Endothelial cell of umbilical vein (primary cell): ENCODE results near the gene SNTA1. TPM values are rescaled to one million over a fixed set of nuclear protein-coding genes. Genes with fewer than 3 reads are reported as not detected.

Source experiments
- BruUV-seq: library from RNA; stranded (reverse); fragments of 400-500 nt; replicated peaks from 2 replicates; lab custom pipeline; 2021; lab: Mats Ljungman, UMichigan
- CTCF ChIA-PET: fragments of 300-600, 350-600 bp; sonication (Branson Sonifier 250); formaldehyde crosslinking; loops from one replicate; lab custom pipeline; 2021; ENCODE audit warnings: antibody characterized with exemption, inconsistent platforms; lab: Charles Lee
- POLR2A ChIA-PET: fragments of 300-600, 350-600 bp; sonication (Branson Sonifier 250); formaldehyde crosslinking; loops from one replicate; lab custom pipeline; 2021; ENCODE audit warnings: antibody characterized with exemption, inconsistent platforms; lab: Charles Lee
- DNase-seq: peaks from one replicate; pipeline ENCODE4 v3.0.0-alpha.2; 2011; ENCODE audit warnings: low read depth, low spot score
- FAIRE-seq: peaks from 2 replicates; lab custom pipeline; 2011; peaks lifted over from hg19 to GRCh38; lab: Jason Lieb, UNC
- H2AFZ ChIP-seq: 2 replicates; pipeline ENCODE4 v1.6.0; 2012; ENCODE audit warnings: low read depth, low read length, control low read depth, inconsistent platforms
- H3K27ac ChIP-seq: 2 replicates; pipeline ENCODE4 v1.5.1; 2011; ENCODE audit warnings: low read depth, mild to moderate bottlenecking, control low read depth, low read length, moderate library complexity; ENCODE audit not compliant: insufficient read depth
- H3K27me3 ChIP-seq, 2 experiments: 2 replicates each; pipeline versions ENCODE4 v1.6.0 to v1.6.1; 2011; ENCODE audit warnings: low read length in 2 of 2, mixed read lengths in 1 of 2; ENCODE audit not compliant: control insufficient read depth in 2 of 2, insufficient read depth in 2 of 2
- H3K36me3 ChIP-seq, 2 experiments: 2 replicates in 1 of 2; 3 replicates in 1 of 2; pipeline ENCODE4 v1.5.1; 2011; ENCODE audit warnings: low read length in 2 of 2, mild to moderate bottlenecking in 1 of 2, moderate library complexity in 1 of 2; ENCODE audit not compliant: control insufficient read depth in 2 of 2, insufficient read depth in 2 of 2; ENCODE audit errors: extremely low read depth in 1 of 2
- H3K4me1 ChIP-seq: 3 replicates; pipeline ENCODE4 v1.5.1; 2011; ENCODE audit warnings: mild to moderate bottlenecking, low read length; ENCODE audit not compliant: control insufficient read depth, insufficient read depth; ENCODE audit errors: extremely low read depth
- H3K4me2 ChIP-seq: 2 replicates; pipeline ENCODE4 v1.6.1; 2011; ENCODE audit warnings: low read length, control low read depth, mixed read lengths; ENCODE audit not compliant: insufficient read depth
- H3K4me3 ChIP-seq, 3 experiments: fragments of 200-600 bp in 1 of 3; sonication (generic), shearing (Covaris generic) in 1 of 3; replicated peaks in 1 of 3; 2 replicates each; pipeline ENCODE4 v1.5.1; 2011 to 2016; ENCODE audit warnings: control low read depth in 3 of 3, low read length in 3 of 3, mild to moderate bottlenecking in 2 of 3, inconsistent platforms in 1 of 3, low read depth in 1 of 3, moderate library complexity in 1 of 3; ENCODE audit not compliant: insufficient read depth in 1 of 3
- H3K79me2 ChIP-seq: 2 replicates; pipeline ENCODE4 v1.6.0; 2012; ENCODE audit warnings: low read length, inconsistent platforms; ENCODE audit not compliant: control insufficient read depth, insufficient read depth
- H3K9ac ChIP-seq: replicated peaks from 2 replicates; pipeline ENCODE3; 2011; ENCODE audit warnings: low read length, control low read depth; ENCODE audit not compliant: insufficient read depth; ENCODE audit errors: extremely low read depth
- H3K9me1 ChIP-seq: replicated peaks from 3 replicates; pipeline ENCODE4 v1.6.0; 2011; ENCODE audit warnings: mild to moderate bottlenecking, low read length; ENCODE audit not compliant: control insufficient read depth, insufficient read depth; ENCODE audit errors: extremely low read depth
- H3K9me3 ChIP-seq: replicated peaks from 2 replicates; pipeline ENCODE4 v1.5.1; 2012; ENCODE audit warnings: low read length, inconsistent platforms; ENCODE audit not compliant: control insufficient read depth, insufficient read depth
- H4K20me1 ChIP-seq: replicated peaks from 2 replicates; pipeline ENCODE3; 2011; ENCODE audit warnings: mild to moderate bottlenecking, low read length; ENCODE audit not compliant: control insufficient read depth, insufficient read depth; ENCODE audit errors: extremely low read depth
- CTCF ChIP-seq, 2 donors: IDR thresholded peaks; 1 replicate in 1 of 2; 2 replicates in 1 of 2; pipeline ENCODE4 v1.5.1; 2011; ENCODE audit warnings: low read length in 2 of 2, mild to moderate bottlenecking in 2 of 2, moderate library complexity in 2 of 2, control low read depth in 1 of 2, inconsistent platforms in 1 of 2, low read depth in 1 of 2; ENCODE audit not compliant: insufficient read depth in 1 of 2; ENCODE audit errors: extremely low read depth in 1 of 2
- EZH2 ChIP-seq: IDR thresholded peaks from 2 replicates; pipeline ENCODE4 v1.6.1; 2012; ENCODE audit warnings: borderline replicate concordance, low read depth, mild to moderate bottlenecking, moderate library complexity, low read length, inconsistent platforms; ENCODE audit not compliant: severe bottlenecking
- FOS ChIP-seq: IDR thresholded peaks from 2 replicates; pipeline ENCODE4 v1.6.1; 2011; ENCODE audit warnings: mild to moderate bottlenecking, low read length, moderate library complexity, borderline replicate concordance; ENCODE audit not compliant: insufficient read depth
- GATA2 ChIP-seq: IDR thresholded peaks from 2 replicates; pipeline ENCODE4 v1.7.0; 2011; ENCODE audit warnings: low read depth, mild to moderate bottlenecking, moderate library complexity, mixed read lengths, low read length; ENCODE audit not compliant: insufficient read length, insufficient read depth
- JUN ChIP-seq: IDR thresholded peaks from 2 replicates; pipeline ENCODE4 v1.6.1; 2011; ENCODE audit warnings: borderline replicate concordance, low read depth; ENCODE audit not compliant: insufficient read length, insufficient read depth
- MYC ChIP-seq: IDR thresholded peaks from one replicate; pipeline ENCODE4 v1.6.1; 2011; ENCODE audit warnings: mild to moderate bottlenecking, low read depth, low read length
- POLR2A ChIP-seq: IDR thresholded peaks from 2 replicates; pipeline ENCODE4 v1.6.1; 2012; ENCODE audit warnings: low read depth, mild to moderate bottlenecking, control low read depth, low read length
- POLR2AphosphoS5 ChIP-seq: IDR thresholded peaks from 2 replicates; pipeline ENCODE4 v1.6.1; 2012; ENCODE audit warnings: low read depth, mild to moderate bottlenecking, control low read depth, low read length, moderate library complexity; ENCODE audit not compliant: insufficient read depth
- dilution Hi-C: fragments of 300-500 bp; cut with MboI; formaldehyde crosslinking; loops from one replicate; pipeline ENCODE4 v1.15.0; 2019; ENCODE audit warnings: low sequenced_read_pairs; ENCODE audit not compliant: extremely low pct_ligation_motif_present
- intact Hi-C: fragments of 100-400 bp; cut with micrococcal nuclease; formaldehyde crosslinking; loops from one replicate; pipeline ENCODE4 v1.10.0; 2022
- polyA plus RNA-seq, 4 experiments: library from polyadenylated mRNA; depleted of rRNA in 3 of 4; stranded (reverse) in 3 of 4; unstranded in 1 of 4; fragments of >200 nt; gene quantifications; 2 replicates each; pipeline versions ENCODE4 v1.2.1 to v1.2.3, GENCODE V29; 2011 to 2012; ENCODE audit warnings: missing spikeins in 1 of 4
- total RNA-seq: library from RNA; stranded (reverse); gene quantifications from 2 replicates; pipeline ENCODE4 v1.2.3, GENCODE V29; 2021
- TF ChIP-seq, protein P1 (sequence below): IDR thresholded peaks from 2 replicates; pipeline ENCODE4 v1.6.1; 2011; ENCODE audit not compliant: insufficient read depth, insufficient read length

Gene SNTA1
- total and polyA plus RNA-seq, 2 donors (not counting 3 experiments of a cell fraction or from before 2014, with no cell fraction given): 5.2 to 6.0 TPM

- no peak for TF ChIP-seq GATA2
- no peak for TF ChIP-seq POLR2A
- no peak for TF ChIP-seq FOS
- FAIRE-seq: no peak
- H3K9me1 ChIP-seq: no peaks in the 10 kb centered on the region
- dilution Hi-C loops: no loop called here
- no peaks in the 10 kb centered on the region for H3K79me2 ChIP-seq
- H2AFZ ChIP-seq: no peak overlapping the region
- intact Hi-C loops: no loop called here
- H3K9me3 ChIP-seq: no peaks in the 10 kb centered on the region
- H4K20me1 ChIP-seq: no peaks in the 10 kb centered on the region
- H3K4me2 ChIP-seq: no peak overlapping the region
- no peaks in the 10 kb centered on the region for H3K4me1 ChIP-seq
- no peaks in the 10 kb centered on the region for H3K27me3 ChIP-seq
- no peak overlapping the region for H3K9ac ChIP-seq
- H3K27ac ChIP-seq: no peak overlapping the region
- no TSS peak for BruUV-seq
- H3K4me3 ChIP-seq: no peak overlapping the region
- ChIA-PET CTCF (interaction anchor here (0.6 to 1.0 kb wide), 2 partner anchors 47 to 279 kb away, joined by 3 read pairs; partner anchors contain the start of gene ACTL10), POLR2A (no interaction called here)
- peaks cover 6% of the 10 kb centered on the region in 2 experiments for H3K36me3 ChIP-seq
- no peak for DNase-seq
Observed at GRCh38 chr20:33388268-33388667, 55.3 kb downstream of the SNTA1 start.

DNA sequence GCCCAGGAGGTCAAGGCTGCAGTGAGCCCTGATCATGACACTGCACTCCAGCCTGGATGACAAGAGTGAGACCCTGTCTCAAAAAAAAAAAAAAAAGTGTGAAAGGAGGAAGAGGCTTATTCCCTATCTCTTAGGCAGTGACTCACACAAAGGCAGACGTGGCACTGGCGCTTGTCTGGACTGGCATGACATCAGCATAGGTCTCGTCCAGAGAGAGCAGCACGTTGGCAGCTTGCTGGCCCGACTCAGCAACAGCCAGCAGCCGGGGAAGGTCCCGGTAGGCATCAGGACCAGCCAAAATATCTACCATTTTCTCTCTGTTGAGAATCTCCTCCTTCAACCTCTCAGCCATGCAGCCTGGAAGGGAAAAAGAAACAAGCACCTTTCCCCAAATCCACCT, 56.4 kb downstream of the SNTA1 start:
- Histone ChIP-seq H3K4me3 (no peak overlapping the region), H2AFZ (no peak overlapping the region), H3K9ac (no peak overlapping the region), H3K9me1 (no peaks in the 10 kb centered on the region), H3K79me2 (no peaks in the 10 kb centered on the region), H4K20me1 (no peaks in the 10 kb centered on the region), H3K36me3 (peaks cover 4 to 6% of the 10 kb centered on the region in 2 experiments), H3K27me3 (no peaks in the 10 kb centered on the region), H3K9me3 (no peaks in the 10 kb centered on the region), H3K4me2 (no peak overlapping the region), H3K4me1 (no peaks in the 10 kb centered on the region), H3K27ac (no peak overlapping the region)
- DNase-seq (no peak), FAIRE-seq (no peak)
- intact Hi-C loops (no loop called here), dilution Hi-C loops (no loop called here)
- BruUV-seq: no TSS peak
- CTCF ChIA-PET: no interaction called here
- POLR2A ChIA-PET: no interaction called here
- no peak for TF ChIP-seq EZH2
- no peak for TF ChIP-seq GATA2
- TF ChIP-seq MYC: no peak
- TF ChIP-seq, protein P1, sequence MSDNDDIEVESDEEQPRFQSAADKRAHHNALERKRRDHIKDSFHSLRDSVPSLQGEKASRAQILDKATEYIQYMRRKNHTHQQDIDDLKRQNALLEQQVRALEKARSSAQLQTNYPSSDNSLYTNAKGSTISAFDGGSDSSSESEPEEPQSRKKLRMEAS: no peak
- TF ChIP-seq POLR2A: no peak
- no peak for TF ChIP-seq CTCF (IDR thresholded peaks at IDR 0.05; ENCODE audit: extremely low read depth in 1 of 2, insufficient read depth in 1 of 2, low read depth in 1 of 2, low read length in 2 of 2)
- TF ChIP-seq JUN: no peak
- no peak for TF ChIP-seq POLR2AphosphoS5
- no peak for TF ChIP-seq FOS
